NCI-H2227 (cell line): ENCODE data around the gene DOCK3.
A peak's percentile ranks its signal among the peaks of the same experiment; 100 is the strongest.
"Not testable (repeated sequence)": the region's sequence is repeated elsewhere in the genome, so short reads cannot be mapped to it uniquely, and the experiment has no call there.

ENCODE experiments used
- DNase-seq: peaks from one replicate; lab custom pipeline; 2025; ENCODE audit not compliant: unreplicated experiment; lab: John Stamatoyannopoulos, UW

The DOCK3 gene

DNA sequence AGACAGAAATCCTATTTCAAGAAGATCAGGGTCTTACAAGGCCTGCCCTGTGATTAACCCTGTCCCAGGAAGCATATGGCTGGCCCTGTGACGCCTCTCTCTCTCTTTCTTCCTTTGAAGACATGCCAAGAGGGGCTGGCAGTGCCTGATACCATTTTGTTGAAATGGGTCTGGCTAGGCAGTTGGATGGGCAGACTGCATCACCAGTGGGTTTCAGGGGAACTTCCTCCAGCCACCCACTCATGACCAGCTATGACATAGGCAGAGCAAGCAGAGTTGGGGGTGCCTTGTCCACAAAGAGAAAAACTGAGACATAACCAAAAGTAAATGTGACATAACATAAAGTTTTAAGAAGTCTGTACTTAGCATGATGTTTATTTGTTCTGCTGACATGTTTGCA, 679.0 kb downstream of the DOCK3 start:
- no peak for DNase-seq

DNA sequence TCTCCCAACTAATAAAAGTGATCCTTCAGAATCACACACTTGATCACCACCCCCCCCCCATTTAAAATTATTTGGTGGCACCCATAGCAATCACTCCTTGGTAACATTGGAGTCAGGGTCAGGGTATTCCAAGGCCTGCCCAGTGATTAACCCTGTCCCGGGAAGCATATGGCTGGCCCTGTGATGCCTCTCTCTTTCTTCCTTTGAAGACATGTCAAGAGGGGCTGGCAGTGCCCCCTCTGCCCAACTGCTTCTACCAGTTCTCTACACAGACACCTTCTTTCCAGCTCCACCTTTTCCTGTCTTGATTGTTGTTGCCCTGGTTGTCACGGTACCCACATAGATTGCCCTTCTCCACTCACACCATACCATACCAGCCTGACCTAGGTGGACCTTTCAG, 679.4 kb downstream of the DOCK3 start:
- no peak for DNase-seq

DNA sequence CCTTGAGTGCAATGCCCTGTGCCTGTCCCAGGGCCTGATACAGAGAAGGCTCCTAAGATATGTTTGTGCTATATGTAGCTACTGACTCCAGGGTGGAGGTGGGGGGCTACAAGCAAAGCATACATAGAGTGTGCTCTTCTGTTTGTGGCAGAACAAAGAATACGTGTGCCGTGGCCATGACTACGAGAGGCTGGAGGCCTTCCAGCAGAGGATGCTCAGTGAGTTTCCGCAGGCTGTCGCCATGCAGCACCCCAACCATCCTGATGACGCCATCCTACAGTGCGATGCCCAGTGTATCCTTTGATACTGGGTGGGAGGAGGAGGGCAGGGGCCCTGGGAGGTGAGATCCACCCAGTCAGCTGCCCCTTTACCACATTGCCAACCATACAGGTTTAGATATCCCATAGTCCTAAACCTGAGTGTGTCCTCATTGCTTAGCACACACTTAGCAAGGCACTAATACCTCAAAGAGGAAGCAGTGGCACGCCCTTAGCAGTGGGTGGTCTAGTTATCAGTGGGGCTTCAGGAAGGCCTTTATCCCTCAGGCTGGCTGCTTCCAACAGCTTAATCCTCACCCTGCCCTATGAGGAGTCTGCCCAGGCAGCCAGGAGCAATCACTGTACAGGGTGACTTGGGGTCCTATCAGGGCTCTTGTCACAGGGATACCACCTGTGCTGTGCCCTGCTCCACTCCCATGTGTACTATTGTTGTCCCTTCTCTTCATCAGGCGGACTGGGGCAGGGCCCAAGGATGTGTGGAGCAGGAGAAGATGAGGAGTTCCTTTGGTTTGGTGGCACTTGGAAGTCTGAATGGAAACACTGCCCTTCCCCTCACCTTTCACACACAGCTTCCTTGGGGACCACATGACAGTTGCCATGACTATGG, 680.2 kb downstream of the DOCK3 start:
- no peak for DNase-seq

DNA sequence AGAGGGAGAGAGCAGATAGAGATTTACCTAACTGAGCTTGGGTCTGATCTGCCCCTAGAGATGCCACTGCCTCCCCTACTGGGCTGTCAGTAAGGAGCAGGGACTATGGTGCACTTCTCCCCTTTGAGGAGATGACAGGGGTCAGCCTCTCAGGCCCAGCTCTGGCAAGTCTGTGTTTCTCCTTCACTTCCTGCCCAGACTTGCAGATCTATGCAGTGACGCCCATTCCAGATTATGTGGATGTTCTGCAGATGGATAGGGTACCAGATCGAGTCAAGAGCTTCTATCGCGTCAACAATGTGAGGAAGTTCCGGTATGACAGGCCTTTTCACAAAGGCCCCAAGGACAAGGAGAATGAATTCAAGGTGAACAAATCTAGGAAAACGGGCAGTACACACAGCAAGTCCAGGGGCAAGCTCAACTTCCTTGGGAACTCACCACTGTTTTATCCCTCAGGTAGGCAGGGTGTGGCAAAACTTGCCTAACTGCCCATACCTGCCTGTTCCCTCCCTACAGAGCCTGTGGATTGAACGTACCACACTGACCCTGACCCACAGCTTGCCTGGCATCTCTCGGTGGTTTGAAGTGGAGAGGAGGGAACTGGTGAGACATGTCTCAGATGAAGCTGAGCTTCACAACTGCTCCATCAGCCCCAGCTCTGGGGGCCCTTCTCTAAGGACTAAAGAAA, 681.3 kb downstream of the DOCK3 start:
- no peak for DNase-seq

DNA sequence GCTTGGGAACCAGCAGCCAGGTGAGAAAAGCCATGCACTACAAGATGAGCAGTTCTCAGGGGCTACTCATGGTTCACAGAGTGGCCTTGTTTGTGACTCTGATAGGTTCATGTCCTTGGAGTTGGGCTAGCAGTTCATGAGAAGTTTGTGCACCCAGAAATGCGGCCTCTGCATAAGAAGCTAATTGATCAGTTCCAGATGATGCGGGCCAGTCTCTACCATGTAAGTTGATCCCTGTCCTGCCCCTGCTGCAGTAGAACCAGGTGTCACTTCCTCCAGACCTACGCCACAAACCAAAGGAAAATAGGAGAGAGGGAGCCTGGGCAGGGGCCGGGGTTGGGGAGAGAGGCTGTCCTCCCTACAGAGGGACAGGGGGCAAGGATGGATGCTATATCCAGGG, 683.1 kb downstream of the DOCK3 start:
- no peak for DNase-seq

DNA sequence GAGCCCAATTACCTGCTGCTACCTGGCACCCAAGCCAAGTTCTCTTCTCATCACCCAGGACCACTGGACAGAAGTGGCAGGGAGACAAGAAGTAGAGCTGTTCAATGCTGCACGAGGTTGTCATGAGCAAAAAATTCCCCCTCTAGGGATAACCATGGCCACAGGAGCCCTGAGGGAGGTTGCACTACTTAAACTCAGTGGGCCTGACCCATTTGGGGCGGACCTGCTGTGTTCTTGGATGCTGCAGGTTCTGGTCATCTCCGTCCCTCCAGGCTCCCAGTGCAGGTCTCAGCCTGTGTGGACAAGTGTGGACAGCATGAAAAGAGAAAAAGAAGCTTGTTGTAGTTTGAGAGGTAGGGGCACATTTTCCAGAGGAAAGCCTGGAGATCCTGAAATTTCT, 684.3 kb downstream of the DOCK3 start:
- DNase-seq: no peak

DNA sequence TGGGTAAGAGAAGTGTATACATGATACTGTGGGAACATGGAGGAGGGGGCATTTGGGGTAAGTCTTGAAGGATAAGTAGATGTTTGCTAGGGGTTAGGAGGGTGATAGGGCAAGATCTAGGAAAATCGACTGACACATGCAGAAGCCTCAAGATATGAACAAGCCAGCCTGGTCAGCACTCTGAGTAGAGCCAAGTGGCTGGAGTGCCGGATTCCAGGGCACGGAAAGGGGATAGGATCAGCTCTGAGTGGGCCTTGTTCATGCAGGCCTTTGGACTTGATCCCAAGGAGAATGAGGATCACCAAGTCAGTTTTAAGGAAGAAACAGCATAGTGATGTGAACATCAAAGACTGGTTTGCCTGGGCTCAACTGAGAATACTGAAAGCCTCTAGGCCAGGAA, 686.1 kb downstream of the DOCK3 start:
- no peak for DNase-seq

DNA sequence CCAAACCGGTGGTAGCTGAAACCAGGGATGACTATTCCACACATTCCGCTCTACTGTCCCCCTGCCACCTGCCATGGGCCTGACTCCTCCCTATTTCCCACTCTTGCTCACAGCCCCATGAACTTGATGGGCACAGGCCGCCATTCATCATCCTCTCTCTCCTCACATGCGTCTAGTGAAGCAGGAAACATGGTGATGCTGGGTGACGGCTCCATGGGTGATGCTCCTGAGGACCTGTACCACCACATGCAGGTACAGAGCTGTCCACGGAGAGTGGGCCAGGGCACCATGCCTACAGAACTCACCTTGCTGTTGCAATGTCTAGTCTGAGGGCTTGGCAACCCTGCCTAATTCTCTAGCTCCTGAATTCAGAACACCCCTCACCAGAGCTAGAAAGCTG, 687.0 kb downstream of the DOCK3 start:
- DNase-seq: no peak

DNA sequence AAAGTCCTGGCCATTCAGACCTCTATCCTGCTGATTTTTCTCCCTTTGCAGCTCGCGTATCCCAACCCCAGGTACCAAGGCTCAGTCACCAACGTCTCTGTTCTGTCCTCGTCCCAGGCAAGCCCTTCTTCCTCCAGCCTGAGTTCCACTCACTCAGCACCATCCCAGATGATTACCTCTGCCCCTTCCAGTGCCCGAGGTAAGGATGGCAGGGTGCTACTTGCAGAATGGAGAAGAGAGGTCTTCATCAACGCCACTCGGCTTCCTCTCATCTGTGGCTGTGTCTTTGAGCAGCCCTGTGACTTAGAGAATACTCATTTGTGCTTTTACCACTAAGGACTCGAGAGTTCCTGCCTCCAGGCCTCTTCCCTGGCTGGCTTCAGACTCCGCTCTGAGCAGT, 687.7 kb downstream of the DOCK3 start:
- DNase-seq: no peak

DNA sequence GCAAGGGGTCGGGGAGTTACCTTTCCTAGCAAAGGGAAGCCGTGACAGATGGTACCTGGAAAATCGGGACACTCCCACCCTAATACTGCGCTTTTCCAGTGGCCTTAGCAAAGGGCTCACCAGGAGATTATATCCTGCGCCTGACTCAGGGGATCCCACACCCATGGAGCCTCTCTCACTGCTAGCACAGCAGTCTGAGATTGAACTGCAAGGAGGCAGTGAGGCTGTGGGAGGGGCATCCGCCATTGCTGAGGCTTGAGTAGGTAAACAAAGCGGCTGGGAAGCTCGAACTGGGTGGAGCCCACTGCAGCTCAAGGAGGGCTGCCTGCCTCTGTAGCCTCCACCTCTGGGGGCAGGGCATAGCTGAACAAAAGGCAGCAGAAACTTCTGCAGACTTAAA, 693.5 kb downstream of the DOCK3 start:
- DNase-seq: not testable (repeated sequence)

DNA sequence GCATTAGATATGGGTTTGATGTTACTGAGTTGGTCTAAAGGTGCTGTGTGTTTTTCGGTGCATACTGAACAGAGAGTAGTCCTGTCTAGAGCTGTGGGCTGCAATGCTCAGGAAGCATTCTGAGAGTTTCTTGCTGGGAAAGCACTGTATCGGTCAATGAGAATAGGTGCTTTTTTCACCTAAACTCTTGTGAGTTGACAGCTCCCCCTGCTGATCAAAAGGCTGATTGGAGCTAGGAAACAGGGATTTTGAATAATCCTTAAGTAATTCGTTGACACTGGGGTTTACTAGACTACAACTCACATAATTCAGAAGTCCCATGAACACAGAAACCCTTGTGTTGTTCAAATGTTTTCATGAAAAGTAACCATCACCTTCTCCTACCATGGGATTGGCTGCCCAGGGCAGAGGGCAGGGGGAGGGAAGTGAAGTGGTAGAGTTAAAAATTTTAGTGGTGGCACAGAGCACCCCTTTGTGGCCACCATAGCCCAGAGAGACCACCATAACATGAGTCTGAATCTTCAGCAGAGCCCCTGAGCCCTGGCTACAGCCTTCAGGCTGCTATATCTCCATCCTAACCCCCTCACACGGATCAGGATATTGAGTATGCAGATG, 697.3 kb downstream of the DOCK3 start:
- peak; percentile 77 for DNase-seq

DNA sequence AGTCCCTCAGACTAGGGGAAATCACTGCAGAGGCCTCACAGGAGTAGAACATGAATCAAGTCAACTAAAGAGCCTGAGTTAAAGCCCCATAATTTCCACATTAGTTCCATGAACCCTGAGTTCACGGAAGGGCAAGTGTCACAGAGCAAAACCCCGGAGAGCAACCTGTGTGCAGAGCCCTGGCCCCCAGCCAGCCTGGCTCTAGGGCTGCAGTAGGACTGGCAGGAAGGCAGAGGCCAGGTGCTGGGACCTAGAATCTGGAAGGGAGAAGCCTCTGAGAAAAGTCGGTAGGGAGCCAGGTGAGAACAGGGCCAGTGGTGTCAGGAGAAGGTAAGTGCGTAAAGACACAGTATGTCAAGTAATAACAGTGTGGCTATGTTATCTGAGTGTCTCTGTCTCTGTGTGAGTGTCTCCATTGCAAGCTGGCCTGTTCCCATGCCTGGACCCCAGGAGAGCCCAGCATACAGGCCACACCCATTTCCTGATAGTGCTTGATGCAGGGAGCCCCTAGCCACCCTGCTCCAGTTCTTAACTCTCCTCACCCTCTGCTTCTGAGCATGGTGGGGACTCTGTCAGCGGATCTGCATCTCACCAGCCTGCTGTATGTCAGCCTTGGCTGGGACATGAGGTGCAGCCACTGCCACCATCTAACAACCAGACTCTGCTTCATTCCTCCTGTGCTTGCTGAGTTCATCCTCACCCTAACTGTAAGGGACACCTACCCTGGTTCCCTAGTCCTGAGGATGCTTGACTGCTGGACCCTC, 699.1 kb downstream of the DOCK3 start:
- no peak for DNase-seq

DNA sequence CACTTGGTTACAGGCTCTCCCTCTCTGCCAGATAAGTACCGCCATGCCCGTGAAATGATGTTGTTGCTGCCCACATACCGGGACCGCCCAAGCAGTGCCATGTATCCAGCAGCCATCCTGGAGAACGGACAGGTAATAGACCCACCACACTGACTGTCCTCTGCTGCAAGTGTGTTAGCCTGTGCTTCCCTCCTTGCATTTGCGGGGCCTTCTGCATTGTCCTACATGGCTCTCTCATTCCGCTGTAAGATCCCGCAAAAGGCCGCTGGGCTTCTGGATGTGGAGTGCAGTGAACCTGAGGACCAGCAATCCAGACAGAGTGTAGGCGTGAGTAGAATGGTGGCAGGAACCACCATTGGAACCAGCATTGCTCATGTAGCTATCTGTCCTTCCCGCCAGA, 699.7 kb downstream of the DOCK3 start:
- DNase-seq: no peak

DNA sequence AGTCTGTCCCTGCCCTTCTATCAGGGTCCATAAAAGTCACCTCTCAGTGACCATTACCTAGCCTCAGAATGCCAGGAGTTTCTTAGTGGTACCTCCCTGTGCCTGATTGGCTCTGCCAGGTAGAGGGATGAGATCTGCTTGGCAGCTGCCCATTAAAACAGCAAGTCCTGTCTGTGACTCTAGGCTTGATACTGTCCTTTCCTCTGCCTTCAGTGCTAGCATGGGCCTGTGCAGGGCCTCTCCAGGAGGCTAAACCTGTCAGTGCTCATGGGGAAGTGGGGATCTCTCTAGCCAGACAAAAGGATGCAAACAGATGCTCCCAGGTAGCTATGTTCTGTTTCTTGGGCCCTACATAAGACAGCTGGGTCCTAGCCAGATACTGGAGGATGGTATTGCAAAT, 700.4 kb downstream of the DOCK3 start:
- DNase-seq: no peak

DNA sequence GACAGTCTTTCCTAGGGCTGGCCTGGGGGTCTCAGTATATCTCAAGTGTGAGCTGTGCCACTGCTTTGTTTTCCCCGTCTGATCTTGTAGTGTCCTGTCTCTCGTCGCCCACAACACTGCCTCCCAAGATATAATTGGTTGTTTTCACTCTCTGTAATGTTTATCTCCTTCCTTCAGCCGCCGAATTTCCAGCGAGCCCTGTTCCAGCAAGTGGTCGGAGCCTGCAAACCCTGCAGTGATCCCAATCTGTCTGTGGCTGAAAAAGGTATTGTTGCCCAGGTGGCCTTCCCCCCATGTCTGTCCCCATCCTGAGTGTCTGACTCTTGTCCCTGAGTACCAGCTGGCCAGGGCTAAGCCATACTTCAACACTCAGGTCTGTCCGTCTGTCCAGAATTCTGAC, 700.8 kb downstream of the DOCK3 start:
- DNase-seq: no peak

DNA sequence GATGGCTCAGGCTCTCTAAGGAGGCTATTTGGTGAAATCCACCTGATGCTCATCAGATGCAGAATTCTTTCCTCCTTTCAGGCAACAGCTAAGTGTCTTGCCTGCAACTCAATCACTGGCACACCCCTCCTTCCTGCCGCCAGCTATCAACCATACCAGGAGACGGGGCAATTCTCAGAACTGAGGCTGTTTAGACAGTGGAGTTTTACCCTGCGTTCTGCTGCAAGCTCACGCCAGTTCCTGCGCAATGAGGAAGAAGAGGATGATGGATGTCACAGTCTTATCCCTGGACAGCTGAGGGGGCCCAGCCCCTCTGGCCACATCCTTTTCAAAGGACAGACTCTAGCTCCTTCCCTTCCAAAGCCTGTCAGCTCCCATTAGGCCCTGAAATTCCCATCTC, 703.3 kb downstream of the DOCK3 start:
- DNase-seq: no peak

DNA sequence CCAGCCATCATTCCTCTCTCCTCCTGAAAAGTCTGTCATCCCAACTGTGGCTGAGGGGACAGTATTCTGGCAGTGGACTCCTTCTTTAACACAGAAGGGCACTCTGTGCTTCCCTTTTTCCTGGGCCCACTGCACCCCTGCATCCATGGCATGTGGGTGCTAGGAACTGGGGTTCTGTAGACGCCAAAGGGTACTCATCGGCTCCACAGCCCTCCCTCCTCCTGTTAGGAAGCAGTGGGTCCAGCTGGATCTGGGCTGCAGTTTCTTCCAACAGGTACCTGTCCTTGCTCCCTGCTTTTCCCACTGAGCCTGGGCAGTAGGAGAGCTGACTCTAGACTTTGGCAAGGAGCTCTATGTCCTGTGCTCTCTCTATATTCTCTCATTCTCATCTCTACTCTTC, 704.0 kb downstream of the DOCK3 start:
- no peak for DNase-seq

DNA sequence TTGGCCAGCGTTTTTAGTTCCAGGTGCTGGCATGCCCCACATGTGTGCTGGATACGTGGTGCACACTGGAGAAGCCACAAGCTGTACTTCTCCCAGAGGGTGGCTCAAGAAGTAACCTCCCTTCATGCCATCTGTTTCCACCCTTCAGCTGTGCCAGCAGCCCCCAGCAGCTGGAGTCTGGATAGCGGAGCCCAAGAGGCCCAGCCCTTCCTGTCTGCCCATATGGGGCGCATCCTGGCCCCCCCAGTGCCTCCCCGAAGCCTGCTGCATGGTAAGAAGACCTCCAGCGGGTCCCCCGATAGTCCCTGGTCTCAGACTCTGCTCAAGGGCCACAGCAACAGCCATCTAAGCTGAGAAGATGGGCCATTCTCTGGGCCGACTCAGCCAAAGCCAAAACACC, 704.6 kb downstream of the DOCK3 start:
- no peak for DNase-seq

DNA sequence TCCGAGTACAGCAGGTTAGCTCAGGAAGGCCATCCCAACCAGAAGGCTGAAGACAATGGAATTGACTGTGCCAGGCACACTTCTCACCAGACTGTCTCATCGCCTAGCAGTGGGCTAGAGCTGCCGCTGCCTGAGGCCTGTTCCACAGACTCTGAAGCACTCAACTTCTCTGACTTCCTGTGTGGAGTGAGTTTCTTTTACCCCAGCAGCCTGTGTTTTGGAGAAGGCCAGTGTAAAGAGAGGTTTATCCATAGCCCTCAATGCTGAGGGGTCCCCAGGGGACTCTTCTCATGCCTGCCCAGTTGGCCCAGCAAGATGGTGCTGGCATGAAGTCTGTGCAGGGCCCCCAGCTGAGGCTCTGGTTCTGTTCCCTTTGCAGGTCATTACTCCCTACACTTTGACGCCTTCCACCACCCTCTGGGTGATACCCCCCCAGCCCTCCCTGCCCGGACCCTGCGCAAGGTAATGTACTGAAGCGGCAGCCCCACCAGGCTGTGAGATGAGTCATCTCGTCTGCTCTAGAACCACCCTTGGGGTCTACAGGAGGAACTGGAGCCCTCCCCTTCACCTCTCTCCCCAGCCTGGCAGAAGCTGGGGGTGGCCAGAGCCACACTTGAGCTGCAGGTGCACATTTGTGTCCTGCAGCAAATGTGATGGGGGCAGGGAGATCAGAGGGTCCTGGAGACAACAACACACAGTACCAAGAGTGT, 705.2 kb downstream of the DOCK3 start:
- DNase-seq: no peak

DNA sequence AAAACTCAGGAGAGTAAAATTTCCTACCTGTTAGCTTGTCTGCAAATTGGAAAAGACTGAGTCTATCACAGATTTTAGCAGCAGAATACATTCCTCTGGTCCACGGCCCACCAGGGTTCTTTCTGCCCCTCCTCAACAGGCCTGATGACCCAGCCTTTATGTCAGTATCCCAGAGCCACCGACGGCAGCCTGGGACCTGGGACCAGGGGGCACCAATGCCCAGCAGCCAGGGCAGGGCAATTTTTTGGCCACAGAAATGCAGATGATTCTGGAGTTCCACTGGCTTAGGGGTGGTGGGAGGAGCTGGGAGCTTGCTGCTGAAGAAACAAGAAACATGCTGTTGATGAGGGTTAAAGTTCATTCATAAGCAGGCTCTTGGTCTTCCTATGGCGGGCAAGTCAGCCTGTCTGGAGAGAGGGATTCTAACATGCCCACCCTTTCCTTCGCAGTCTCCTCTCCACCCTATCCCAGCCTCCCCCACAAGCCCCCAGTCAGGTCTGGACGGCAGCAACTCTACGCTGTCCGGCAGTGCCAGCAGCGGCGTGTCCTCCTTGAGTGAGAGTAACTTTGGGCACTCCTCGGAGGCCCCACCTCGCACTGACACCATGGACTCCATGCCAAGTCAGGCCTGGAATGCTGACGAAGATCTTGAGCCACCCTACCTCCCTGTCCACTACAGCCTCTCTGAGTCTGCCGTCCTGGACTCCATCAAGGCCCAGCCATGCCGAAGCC, 706.0 kb downstream of the DOCK3 start:
- DNase-seq: no peak
